Measurements from ENCODE around the gene CLDN6. TPM values are rescaled to one million over a fixed set of nuclear protein-coding genes. Genes with fewer than 3 reads are reported as not detected.

Gene CLDN6
- total RNA-seq, 5 donors from 2014 or later (not counting 1 experiment from before 2014, with no cell fraction given), result 0.30 to 1.1 (median 0.85) TPM; not detected in 2

DNA sequence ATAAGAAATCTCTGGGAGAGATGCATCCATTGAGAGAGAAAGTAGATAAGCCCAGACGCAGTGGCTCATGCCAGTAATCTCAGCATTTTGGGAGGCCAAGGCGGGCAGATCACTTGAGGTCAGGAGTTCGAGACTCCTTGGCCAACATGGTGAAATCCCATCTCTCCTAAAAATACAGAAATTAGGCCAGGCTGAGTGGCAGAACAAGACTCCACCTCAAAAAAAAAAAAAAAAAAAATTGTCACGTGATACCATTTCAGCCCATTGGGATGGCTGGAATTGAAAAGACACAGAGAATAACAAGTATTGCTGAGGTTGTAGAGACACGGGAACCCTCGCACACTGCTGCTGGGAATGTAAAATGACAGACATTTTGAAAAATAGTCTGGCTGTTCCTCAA lies 44.6 kb upstream of the CLDN6 start:
- peak overlapping the region in 1 of 3 donors; percentile 97 for H3K4me3 Mint-ChIP-seq

DNA sequence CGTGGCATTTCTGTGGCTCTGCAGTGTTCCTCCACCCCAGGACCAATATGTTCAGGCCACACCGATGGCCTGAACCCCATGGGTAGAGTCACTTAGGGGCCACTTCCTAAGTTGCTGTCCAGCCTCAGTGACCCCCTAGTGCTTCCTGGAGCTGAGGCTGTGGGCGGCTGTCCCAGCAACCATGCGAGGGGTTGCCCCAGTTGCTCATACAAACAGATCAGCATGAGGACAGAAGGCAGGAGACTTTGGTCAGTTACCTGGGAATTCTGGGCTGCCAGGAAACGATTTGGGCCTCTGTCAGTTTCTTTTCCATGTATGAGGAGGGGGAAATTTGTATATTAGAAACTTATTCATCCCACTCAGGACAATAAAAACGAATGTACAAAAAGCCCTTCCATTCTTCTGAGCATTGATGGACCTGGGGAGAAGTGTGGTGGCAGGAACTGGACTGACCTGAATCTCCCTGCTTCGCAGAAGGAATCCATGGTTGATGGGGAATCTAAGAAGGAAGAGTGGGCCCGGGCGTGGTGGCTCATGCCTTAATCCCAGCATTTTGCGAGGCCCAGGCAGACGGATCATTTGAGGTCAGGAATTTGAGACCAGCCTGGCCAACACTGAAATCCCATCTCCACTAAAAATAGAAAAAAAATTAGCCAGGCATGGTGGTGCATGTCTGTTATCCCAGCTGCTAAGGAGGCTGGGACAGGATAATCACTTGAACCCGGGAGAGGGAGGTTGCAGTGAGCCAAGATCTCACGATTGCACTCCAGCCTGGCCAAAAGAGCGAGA lies 42.5 kb upstream of the CLDN6 start:
- Mint-ChIP-seq H3K9me3 (no peaks in the 10 kb centered on the region), H3K27ac (peak overlapping the region; percentile 91 to 93), H3K27me3 (no peaks in the 10 kb centered on the region), H3K4me1 (peaks cover 44 to 68% (median 49%) of the 10 kb centered on the region in 3 donors), H3K4me3 (peak overlapping the region; percentile 78 to 88 (median 82)), H3K36me3 (peaks cover 1% of the 10 kb centered on the region)
- Histone ChIP-seq H3K27me3 (replicated peaks in 1 of 2; ENCODE audit: control insufficient read depth in 2 of 2, extremely low read depth in 1 of 2, insufficient read depth in 2 of 2, low read length in 1 of 2) (no peaks in the 10 kb centered on the region), H3K4me3 (ENCODE audit: control insufficient read depth in 1 of 2, extremely low read depth in 1 of 2, low read length in 1 of 2) (no peak overlapping the region), H3K27ac (ENCODE audit: low read length) (peak overlapping the region; percentile 12), H3K4me1 (ENCODE audit: control insufficient read depth in 1 of 2, extremely low read depth in 1 of 2, insufficient read depth in 2 of 2, low read length in 2 of 2) (peaks cover 7 to 63% of the 10 kb centered on the region in 2 experiments), H3K9me3 (no peaks in the 10 kb centered on the region), H3K36me3 (ENCODE audit: control insufficient read depth in 2 of 2, extremely low read depth in 1 of 2, insufficient read depth in 1 of 2, low read length in 1 of 2) (peaks cover 2% of the 10 kb centered on the region in 2 donors)
- WGBS (ENCODE audit: insufficient coverage), result 100% methylated on average over 2 of the region's 14 CpGs
- ATAC-seq (replicated peaks in 1 of 4), result no peak
- ChIA-PET CTCF (interaction anchor here (0.6 to 2.9 kb wide), 4 partner anchors 68 to 773 kb away, joined by 3 to 39 read pairs (median 10); partner anchors contain the start of gene ZNF213 (in 1 of the 2)), POLR2A (no interaction called here)
- no peak for DNase-seq

More for the DNA sequence above, 44.6 kb upstream of the CLDN6 start:
- H3K9me3 ChIP-seq, result no peaks in the 10 kb centered on the region
- Mint-ChIP-seq H3K9me3 (no peaks in the 10 kb centered on the region), H3K4me1 (peaks cover 39 to 60% (median 49%) of the 10 kb centered on the region in 3 donors), H3K27ac (peak overlapping the region; percentile 35 to 75), H3K27me3 (no peaks in the 10 kb centered on the region), H3K36me3 (peaks cover 10% of the 10 kb centered on the region)
- POLR2A ChIA-PET, result no interaction called here
- CTCF ChIA-PET, result interaction anchor here in 1 of 2 donors (1.8 to 1.9 kb wide), 2 partner anchors 15 to 67 kb away, joined by 4 to 6 read pairs; no protein-coding TSS in a partner anchor
- H3K36me3 ChIP-seq (ENCODE audit: control insufficient read depth in 2 of 2, extremely low read depth in 1 of 2, insufficient read depth in 1 of 2, low read length in 1 of 2), result peaks cover 0 to 2% of the 10 kb centered on the region in 2 donors
- H3K4me3 ChIP-seq (ENCODE audit: control insufficient read depth in 1 of 2, extremely low read depth in 1 of 2, low read length in 1 of 2), result no peak overlapping the region
- WGBS (ENCODE audit: insufficient coverage), result no CpG with 5 or more reads among the region's 6 CpGs
- ATAC-seq (replicated peaks in 1 of 4) (no peak), DNase-seq (no peak)
- H3K27me3 ChIP-seq (replicated peaks in 1 of 2; ENCODE audit: control insufficient read depth in 2 of 2, extremely low read depth in 1 of 2, insufficient read depth in 2 of 2, low read length in 1 of 2), result no peaks in the 10 kb centered on the region
- no peak overlapping the region for H3K27ac ChIP-seq (ENCODE audit: low read length)
- H3K4me1 ChIP-seq (ENCODE audit: control insufficient read depth in 1 of 2, extremely low read depth in 1 of 2, insufficient read depth in 2 of 2, low read length in 2 of 2), result peaks cover 7 to 50% of the 10 kb centered on the region in 2 experiments

DNA sequence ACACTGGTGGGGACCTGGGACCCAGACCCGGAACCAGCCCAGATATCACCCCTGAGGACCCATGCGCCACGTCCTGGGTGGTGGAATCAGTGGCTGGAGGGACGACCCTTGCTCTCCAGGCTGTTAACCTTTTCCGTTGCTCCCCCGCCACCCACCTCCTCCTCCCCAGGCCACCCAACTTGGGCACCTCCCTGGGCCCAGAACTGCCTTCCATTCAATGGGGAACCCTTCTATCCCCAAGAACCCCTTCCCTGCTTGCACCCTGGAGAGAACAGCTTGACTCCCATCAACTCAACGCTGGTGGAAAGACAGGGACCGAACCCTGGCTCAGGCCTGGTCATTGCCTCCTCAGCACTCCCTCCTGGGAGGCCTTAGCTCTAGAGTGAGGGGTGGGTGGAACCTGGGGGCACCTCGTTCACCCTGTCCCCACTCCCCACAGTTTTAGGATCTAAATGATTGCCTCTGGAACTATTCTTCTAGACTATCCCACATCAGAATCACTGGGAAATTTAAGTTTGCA lies 41.8 kb upstream of the CLDN6 start:
- peak overlapping the region; percentile 61 to 91 for H3K4me3 ChIP-seq (ENCODE audit: control insufficient read depth in 1 of 2, extremely low read depth in 1 of 2, low read length in 1 of 2)
- peaks cover 12 to 63% of the 10 kb centered on the region in 2 experiments for H3K4me1 ChIP-seq (ENCODE audit: control insufficient read depth in 1 of 2, extremely low read depth in 1 of 2, insufficient read depth in 2 of 2, low read length in 2 of 2)
- Mint-ChIP-seq H3K36me3 (peaks cover 5% of the 10 kb centered on the region), H3K27ac (peak overlapping the region; percentile 91 to 93), H3K27me3 (no peaks in the 10 kb centered on the region), H3K9me3 (no peaks in the 10 kb centered on the region), H3K4me3 (peak overlapping the region; percentile 78 to 88 (median 82)), H3K4me1 (peaks cover 46 to 68% (median 54%) of the 10 kb centered on the region in 3 donors)
- DNase-seq, result no peak
- ChIA-PET CTCF (interaction anchor here (0.6 to 2.9 kb wide), 7 partner anchors 16 to 75 kb away, joined by 3 to 39 read pairs (median 4); partner anchors contain the start of gene ZNF213 (in 1 of the 2)), POLR2A (interaction anchor here in 1 of 2 donors (0.5 kb wide), 1 partner anchor 42 kb away, joined by 6 read pairs; no protein-coding TSS in a partner anchor)
- 28% methylated on average over 2 of the region's 9 CpGs for WGBS (ENCODE audit: insufficient coverage)
- H3K27ac ChIP-seq (ENCODE audit: low read length), result peak overlapping the region; percentile 73
- no peaks in the 10 kb centered on the region for H3K27me3 ChIP-seq (replicated peaks in 1 of 2; ENCODE audit: control insufficient read depth in 2 of 2, extremely low read depth in 1 of 2, insufficient read depth in 2 of 2, low read length in 1 of 2)
- no peaks in the 10 kb centered on the region for H3K9me3 ChIP-seq
- H3K36me3 ChIP-seq (ENCODE audit: control insufficient read depth in 2 of 2, extremely low read depth in 1 of 2, insufficient read depth in 1 of 2, low read length in 1 of 2), result peaks cover 3 to 5% of the 10 kb centered on the region in 2 donors
- ATAC-seq (replicated peaks in 1 of 4), result no peak

DNA sequence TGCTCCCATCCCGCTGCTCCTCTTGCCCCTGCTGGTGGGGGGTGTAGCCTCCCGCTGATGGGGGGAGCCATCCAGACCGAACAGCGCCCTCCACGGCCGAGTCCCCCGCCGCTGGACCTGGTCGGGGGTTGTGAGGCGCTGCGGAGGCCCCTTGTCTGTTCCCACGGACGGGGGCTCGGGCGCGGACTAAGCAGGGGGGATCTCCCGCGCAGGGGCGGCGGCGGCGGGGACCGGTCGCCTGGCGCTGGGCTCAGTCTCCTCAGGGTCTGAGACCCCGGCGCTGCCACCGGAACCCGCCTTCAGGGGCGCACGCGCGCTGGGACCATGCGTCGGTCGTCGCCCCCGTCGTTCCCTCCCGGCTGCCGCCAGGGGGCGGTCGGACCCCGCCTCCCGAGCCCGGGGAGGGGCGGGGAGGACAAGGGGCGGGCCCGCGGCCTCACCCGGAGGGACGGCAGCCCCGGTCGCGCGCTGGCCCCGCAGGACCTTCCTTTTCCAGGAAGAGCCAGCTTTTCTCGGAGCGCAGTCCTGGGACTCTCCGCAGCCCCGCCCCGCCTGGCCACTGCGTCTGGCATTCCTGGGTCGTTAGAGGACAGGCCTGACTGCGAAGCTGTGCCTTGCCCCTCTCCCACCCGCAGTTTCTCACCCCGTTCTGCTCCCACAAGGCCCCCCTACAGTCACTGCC lies 41.2 kb upstream of the CLDN6 start:
- Histone ChIP-seq H3K36me3 (ENCODE audit: control insufficient read depth in 2 of 2, extremely low read depth in 1 of 2, insufficient read depth in 1 of 2, low read length in 1 of 2) (peaks cover 3 to 5% of the 10 kb centered on the region in 2 donors), H3K27ac (ENCODE audit: low read length) (peak overlapping the region; percentile 74), H3K4me1 (ENCODE audit: control insufficient read depth in 1 of 2, extremely low read depth in 1 of 2, insufficient read depth in 2 of 2, low read length in 2 of 2) (peaks cover 13 to 61% of the 10 kb centered on the region in 2 experiments), H3K4me3 (ENCODE audit: control insufficient read depth in 1 of 2, extremely low read depth in 1 of 2, low read length in 1 of 2) (peak overlapping the region; percentile 80 to 91), H3K27me3 (replicated peaks in 1 of 2; ENCODE audit: control insufficient read depth in 2 of 2, extremely low read depth in 1 of 2, insufficient read depth in 2 of 2, low read length in 1 of 2) (no peaks in the 10 kb centered on the region), H3K9me3 (no peaks in the 10 kb centered on the region)
- CTCF ChIA-PET, result interaction anchor here (0.6 to 2.9 kb wide), 13 partner anchors 16 to 450 kb away, joined by 3 to 39 read pairs (median 4); partner anchors contain the start of gene ZNF213 (in 1 of the 2)
- POLR2A ChIA-PET, result interaction anchor here (0.5 to 0.8 kb wide), 3 partner anchors 43 to 72 kb away, joined by 3 to 7 read pairs (median 6); no protein-coding TSS in a partner anchor
- peak overlapping the region; percentile 83 to 88 (median 87) for H3K4me3 Mint-ChIP-seq
- H3K36me3 Mint-ChIP-seq, result peaks cover 7% of the 10 kb centered on the region
- H3K4me1 Mint-ChIP-seq, result peaks cover 47 to 69% (median 54%) of the 10 kb centered on the region in 3 donors
- DNase-seq (peak; percentile 59 to 94 (median 80)), ATAC-seq (replicated peaks in 1 of 4) (peak; percentile 85 to 90 (median 88))
- WGBS (ENCODE audit: insufficient coverage), result under 1% methylated on average over 64 of the region's 67 CpGs
- no peaks in the 10 kb centered on the region for H3K27me3 Mint-ChIP-seq
- H3K9me3 Mint-ChIP-seq, result no peaks in the 10 kb centered on the region
- peak overlapping the region; percentile 91 to 93 for H3K27ac Mint-ChIP-seq

GRCh38 chr16:3058139-3059030 lies 40.4 kb upstream of the CLDN6 start:
- Histone ChIP-seq H3K27me3 (replicated peaks in 1 of 2; ENCODE audit: control insufficient read depth in 2 of 2, extremely low read depth in 1 of 2, insufficient read depth in 2 of 2, low read length in 1 of 2) (no peaks in the 10 kb centered on the region), H3K27ac (ENCODE audit: low read length) (peak overlapping the region; percentile 74), H3K4me3 (ENCODE audit: control insufficient read depth in 1 of 2, extremely low read depth in 1 of 2, low read length in 1 of 2) (peak overlapping the region; percentile 80 to 91), H3K36me3 (ENCODE audit: control insufficient read depth in 2 of 2, extremely low read depth in 1 of 2, insufficient read depth in 1 of 2, low read length in 1 of 2) (peaks cover 5 to 7% of the 10 kb centered on the region in 2 donors), H3K4me1 (ENCODE audit: control insufficient read depth in 1 of 2, extremely low read depth in 1 of 2, insufficient read depth in 2 of 2, low read length in 2 of 2) (peaks cover 13 to 59% of the 10 kb centered on the region in 2 experiments), H3K9me3 (no peaks in the 10 kb centered on the region)
- Mint-ChIP-seq H3K4me3 (peak overlapping the region; percentile 83 to 88 (median 87)), H3K27me3 (no peaks in the 10 kb centered on the region), H3K36me3 (peaks cover 13% of the 10 kb centered on the region), H3K27ac (peak overlapping the region; percentile 75 to 83), H3K9me3 (no peaks in the 10 kb centered on the region), H3K4me1 (peaks cover 49 to 67% (median 52%) of the 10 kb centered on the region in 3 donors)
- DNase-seq, result peak in 22 of 35 experiments; percentile 34 to 73 (median 46)
- ChIA-PET POLR2A (interaction anchor here (0.6 to 0.8 kb wide), 3 partner anchors 71 to 151 kb away, joined by 3 to 7 read pairs (median 6); no protein-coding TSS in a partner anchor), CTCF (interaction anchor here (0.6 to 2.9 kb wide), 13 partner anchors 16 to 451 kb away, joined by 3 to 39 read pairs (median 4); partner anchors contain the start of gene ZNF213 (in 1 of the 2))
- peak; percentile 58 to 65 (median 60) for ATAC-seq (replicated peaks in 1 of 4)
- 8% methylated on average over 72 of the region's 77 CpGs for WGBS (ENCODE audit: insufficient coverage)

Measured in T-cell (primary cell).